Thoracic aorta (tissue), 2 donors: ENCODE results near the gene PKDCC. TPM values are rescaled to one million over a fixed set of nuclear protein-coding genes. Genes with fewer than 3 reads are reported as not detected.

Experiments
- ATAC-seq: fragments of 150-250 bp; one replicate; pipeline ENCODE4 v1.8.0; 2017; ENCODE audit warnings: low read depth; ENCODE audit not compliant: insufficient number of reproducible peaks, low FRiP score
- DNase-seq: peaks from one replicate; pipeline ENCODE4 v3.0.0-alpha.2; 2020; ENCODE audit warnings: low spot score
- H3K27ac ChIP-seq, 2 donors: fragments of 200-600 bp; sonication (generic); 1 replicate in 1 of 2; 2 replicates in 1 of 2; pipeline ENCODE4 v1.5.1; 2016; ENCODE audit warnings: mild to moderate bottlenecking in 2 of 2, moderate library complexity in 2 of 2
- H3K27me3 ChIP-seq: fragments of 200-600 bp; sonication (generic); replicated peaks from 2 replicates; pipeline ENCODE4 v1.6.0; 2016; ENCODE audit warnings: mild to moderate bottlenecking; ENCODE audit not compliant: insufficient read depth
- H3K36me3 ChIP-seq: fragments of 200-600 bp; sonication (generic); one replicate; pipeline ENCODE4 v1.5.1; 2016
- H3K4me1 ChIP-seq, 2 donors: fragments of 200-600 bp; sonication (generic); 1 replicate in 1 of 2; 2 replicates in 1 of 2; pipeline versions ENCODE4 v1.5.1 to v1.6.0; 2016; ENCODE audit warnings: low read depth in 2 of 2, mild to moderate bottlenecking in 1 of 2; ENCODE audit not compliant: control insufficient read depth in 1 of 2
- H3K4me3 ChIP-seq: fragments of 200-600 bp; sonication (generic); 2 replicates; pipeline ENCODE4 v1.5.1; 2016; ENCODE audit warnings: mild to moderate bottlenecking
- H3K9me3 ChIP-seq: fragments of 200-600 bp; sonication (generic); 2 replicates; pipeline ENCODE4 v1.5.1; 2016
- total RNA-seq, 2 donors: library from RNA; depleted of rRNA; stranded (reverse); fragments of >200 nt; gene quantifications; one replicate each; pipeline versions ENCODE4 v1.1.0 to v1.2.3, GENCODE V29; 2016
- TF ChIP-seq, protein P1 (sequence below): fragments of 200-600 bp; sonication (generic); IDR thresholded peaks from one replicate; pipeline ENCODE4 v1.5.1; 2019; ENCODE audit warnings: antibody characterized with exemption

PKDCC gene
- total RNA-seq, 2 donors from 2014 or later: 75.8 to 225 TPM

DNA sequence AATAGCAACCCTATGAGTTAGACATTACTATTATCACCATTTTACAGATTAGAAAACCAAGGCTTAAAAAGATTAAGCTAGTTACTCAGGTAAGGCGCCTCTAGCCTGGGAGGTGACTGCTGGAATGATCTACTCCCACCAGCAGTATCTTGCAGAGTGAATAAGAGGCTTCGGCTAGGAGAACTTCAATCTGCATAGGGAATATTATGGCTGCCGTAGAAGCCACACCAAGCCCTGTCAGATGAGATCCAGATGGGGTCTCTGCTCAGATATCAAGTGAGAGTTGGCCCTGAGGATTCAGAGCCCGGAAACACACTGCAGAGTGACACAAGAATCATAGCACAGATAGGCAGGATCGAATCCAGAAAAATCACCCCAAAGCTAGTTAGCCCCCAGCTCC lies 21.5 kb upstream of the PKDCC start:
- H3K27me3 ChIP-seq: no peaks in the 10 kb centered on the region
- no peak overlapping the region for H3K27ac ChIP-seq
- H3K9me3 ChIP-seq: no peaks in the 10 kb centered on the region
- no peaks in the 10 kb centered on the region for H3K36me3 ChIP-seq
- no peak for DNase-seq
- TF ChIP-seq, protein P1, sequence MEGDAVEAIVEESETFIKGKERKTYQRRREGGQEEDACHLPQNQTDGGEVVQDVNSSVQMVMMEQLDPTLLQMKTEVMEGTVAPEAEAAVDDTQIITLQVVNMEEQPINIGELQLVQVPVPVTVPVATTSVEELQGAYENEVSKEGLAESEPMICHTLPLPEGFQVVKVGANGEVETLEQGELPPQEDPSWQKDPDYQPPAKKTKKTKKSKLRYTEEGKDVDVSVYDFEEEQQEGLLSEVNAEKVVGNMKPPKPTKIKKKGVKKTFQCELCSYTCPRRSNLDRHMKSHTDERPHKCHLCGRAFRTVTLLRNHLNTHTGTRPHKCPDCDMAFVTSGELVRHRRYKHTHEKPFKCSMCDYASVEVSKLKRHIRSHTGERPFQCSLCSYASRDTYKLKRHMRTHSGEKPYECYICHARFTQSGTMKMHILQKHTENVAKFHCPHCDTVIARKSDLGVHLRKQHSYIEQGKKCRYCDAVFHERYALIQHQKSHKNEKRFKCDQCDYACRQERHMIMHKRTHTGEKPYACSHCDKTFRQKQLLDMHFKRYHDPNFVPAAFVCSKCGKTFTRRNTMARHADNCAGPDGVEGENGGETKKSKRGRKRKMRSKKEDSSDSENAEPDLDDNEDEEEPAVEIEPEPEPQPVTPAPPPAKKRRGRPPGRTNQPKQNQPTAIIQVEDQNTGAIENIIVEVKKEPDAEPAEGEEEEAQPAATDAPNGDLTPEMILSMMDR: no peak
- no peak for ATAC-seq
- peaks cover 11 to 22% of the 10 kb centered on the region in 2 donors for H3K4me1 ChIP-seq
- H3K4me3 ChIP-seq: no peak overlapping the region

DNA sequence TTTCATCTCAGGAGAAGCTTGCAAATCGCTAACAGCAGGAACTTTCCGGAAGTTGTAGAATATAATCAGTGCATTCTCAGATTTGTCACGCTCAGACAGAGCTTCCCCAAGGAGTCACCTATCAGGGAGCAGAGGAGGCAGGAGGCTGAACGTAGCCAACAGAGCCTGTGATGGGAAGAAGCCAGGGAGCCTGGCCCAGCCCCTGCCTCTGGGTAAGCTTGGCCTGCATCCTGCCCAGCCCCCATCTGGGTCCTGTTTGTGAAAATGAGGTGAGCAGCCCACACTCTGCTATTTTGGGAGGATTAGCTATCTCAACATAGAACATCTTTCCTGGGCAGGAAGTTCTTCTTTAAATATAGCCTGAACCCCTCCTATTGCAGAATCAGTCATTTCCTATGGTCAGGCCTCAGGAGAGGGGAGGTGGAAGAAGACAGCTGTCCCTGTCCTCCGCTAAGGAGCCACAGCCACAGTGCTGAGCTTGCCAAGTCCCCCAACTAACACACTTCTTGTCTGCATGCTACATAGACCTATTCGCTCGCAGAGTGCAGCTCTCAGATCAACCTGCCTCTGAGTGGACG lies 19.2 kb upstream of the PKDCC start:
- no peak for DNase-seq
- Histone ChIP-seq H3K27me3 (no peaks in the 10 kb centered on the region), H3K9me3 (no peaks in the 10 kb centered on the region), H3K36me3 (no peaks in the 10 kb centered on the region), H3K4me1 (peaks cover 11 to 22% of the 10 kb centered on the region in 2 donors), H3K4me3 (no peak overlapping the region), H3K27ac (no peak overlapping the region)
- no peak for ATAC-seq
- TF ChIP-seq, protein P1: no peak

DNA sequence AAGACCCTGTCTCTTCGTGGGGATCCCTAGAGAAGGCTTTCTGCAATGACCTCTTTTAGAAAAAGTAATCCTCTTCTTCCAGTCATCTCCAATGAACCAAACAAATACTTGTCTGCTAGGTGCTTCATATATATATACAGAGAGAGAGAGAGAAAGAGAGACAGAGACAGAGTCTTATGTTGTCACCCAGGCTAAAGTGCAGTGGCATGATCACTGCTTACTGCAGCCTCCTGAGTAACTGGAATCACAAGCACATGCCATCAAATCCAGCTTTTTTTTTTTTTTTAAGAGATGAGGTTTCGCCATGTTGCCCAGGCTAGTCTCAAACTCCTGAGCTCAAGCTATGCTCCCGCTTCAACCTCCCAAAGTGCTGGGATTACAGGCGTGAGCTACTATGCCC lies 18.6 kb upstream of the PKDCC start:
- Histone ChIP-seq H3K4me3 (no peak overlapping the region), H3K9me3 (no peaks in the 10 kb centered on the region), H3K27ac (no peak overlapping the region), H3K4me1 (peaks cover 11 to 19% of the 10 kb centered on the region in 2 donors), H3K27me3 (no peaks in the 10 kb centered on the region), H3K36me3 (no peaks in the 10 kb centered on the region)
- TF ChIP-seq, protein P1: no peak
- ATAC-seq (no peak), DNase-seq (no peak)

DNA sequence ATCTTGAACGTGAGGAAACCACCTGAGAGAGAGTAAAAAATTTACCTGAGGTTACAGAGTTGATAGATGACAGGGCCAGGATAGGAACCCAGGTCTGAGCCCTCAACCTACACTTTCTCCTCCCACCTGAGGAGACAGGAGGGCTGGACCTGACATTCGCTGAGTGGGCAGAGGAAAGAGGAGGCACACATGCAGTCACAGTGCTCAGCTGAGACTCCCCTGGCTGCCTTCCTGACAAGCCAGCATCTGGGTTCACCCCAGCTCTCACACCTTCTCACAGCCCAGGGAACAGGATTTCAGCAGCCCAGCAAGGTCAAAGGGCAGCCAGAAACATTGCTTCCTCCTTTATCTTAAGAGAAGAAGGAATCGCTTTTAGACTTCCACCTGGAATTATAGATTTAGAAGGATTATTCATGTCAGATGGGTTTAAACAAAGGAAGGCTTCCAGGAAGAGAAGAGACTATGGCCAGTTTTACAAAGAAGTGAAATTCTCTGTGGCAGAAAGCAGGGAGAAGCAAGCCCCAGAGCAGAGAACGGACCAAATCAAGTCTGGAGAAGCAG lies 18.1 kb upstream of the PKDCC start:
- Histone ChIP-seq H3K27ac (no peak overlapping the region), H3K27me3 (no peaks in the 10 kb centered on the region), H3K4me3 (no peak overlapping the region), H3K4me1 (peaks cover 8 to 13% of the 10 kb centered on the region in 2 donors), H3K9me3 (no peaks in the 10 kb centered on the region), H3K36me3 (no peaks in the 10 kb centered on the region)
- ATAC-seq (no peak), DNase-seq (no peak)
- TF ChIP-seq, protein P1: no peak

DNA sequence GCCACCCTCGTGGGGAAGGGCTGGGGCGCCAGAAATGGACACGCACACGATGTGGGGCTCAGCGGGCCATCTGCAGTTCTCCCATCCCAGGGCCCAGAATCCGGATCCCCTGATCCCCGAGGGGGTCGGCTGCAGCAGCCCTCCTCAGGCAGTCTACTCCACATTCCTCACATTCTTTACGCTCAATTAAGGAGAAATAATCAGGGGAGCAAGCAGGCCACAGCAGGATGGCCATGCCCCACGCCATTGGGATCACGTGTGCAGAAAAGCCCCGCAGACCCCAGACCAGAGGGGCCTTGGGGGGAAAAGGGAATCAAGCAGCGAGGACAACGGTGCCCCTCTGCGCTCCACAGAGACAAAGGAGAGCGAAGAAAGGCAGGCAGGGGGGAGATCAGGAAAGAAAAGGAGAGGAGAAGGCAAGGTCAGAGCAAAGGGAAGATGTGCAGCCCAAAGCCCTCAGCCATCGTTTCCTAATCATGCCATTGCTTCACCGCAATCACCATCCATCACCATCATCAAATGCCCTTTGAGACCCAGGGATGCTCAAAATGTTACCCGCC lies 17.5 kb upstream of the PKDCC start:
- no peaks in the 10 kb centered on the region for H3K36me3 ChIP-seq
- no peaks in the 10 kb centered on the region for H3K27me3 ChIP-seq
- DNase-seq: no peak
- no peak for ATAC-seq
- no peaks in the 10 kb centered on the region for H3K9me3 ChIP-seq
- H3K27ac ChIP-seq: no peak overlapping the region
- TF ChIP-seq, protein P1: no peak
- peaks cover 2 to 7% of the 10 kb centered on the region in 2 donors for H3K4me1 ChIP-seq
- H3K4me3 ChIP-seq: no peak overlapping the region
